HFF-Myc (cell line): ENCODE results near the gene ZNF524.

Source experiments
- DNase-seq: peaks from one replicate; pipeline ENCODE4 v3.0.0-alpha.2; 2011; ENCODE audit warnings: low read depth; ENCODE audit errors: extremely low read depth
- H3K4me3 ChIP-seq: replicated peaks from 2 replicates; pipeline ENCODE4 v1.5.1; 2011; ENCODE audit warnings: low read depth, mild to moderate bottlenecking, control low read depth, low read length
- CTCF ChIP-seq: IDR thresholded peaks from 2 replicates; pipeline ENCODE4 v1.5.1; 2012; ENCODE audit warnings: mild to moderate bottlenecking, low read depth, low read length, control low read depth; ENCODE audit errors: missing control alignments

ZNF524 gene

GRCh38 chr19:55614711-55615542 is 14.8 kb downstream of the ZNF524 start:
- no peak for TF ChIP-seq CTCF
- H3K4me3 ChIP-seq, result no peak overlapping the region
- DNase-seq, result no peak

GRCh38 chr19:55615543-55616394 is 15.7 kb downstream of the ZNF524 start:
- TF ChIP-seq CTCF, result no peak
- no peak overlapping the region for H3K4me3 ChIP-seq
- DNase-seq, result no peak

GRCh38 chr19:55616395-55616875 is 16.3 kb downstream of the ZNF524 start:
- no peak for TF ChIP-seq CTCF
- no peak for DNase-seq
- no peak overlapping the region for H3K4me3 ChIP-seq

- TF ChIP-seq CTCF, result no peak
- DNase-seq, result no peak
- no peak overlapping the region for H3K4me3 ChIP-seq
Measured at GRCh38 chr19:55617426-55617825, 17.3 kb downstream of the ZNF524 start.

- no peak overlapping the region for H3K4me3 ChIP-seq
Measured at GRCh38 chr19:55618426-55618825, 18.3 kb downstream of the ZNF524 start.

GRCh38 chr19:55619286-55619685 is 19.2 kb downstream of the ZNF524 start:
- H3K4me3 ChIP-seq, result no peak overlapping the region
- no peak for DNase-seq
- no peak for TF ChIP-seq CTCF

More at GRCh38 chr19:55618426-55618825, 18.3 kb downstream of the ZNF524 start:
- TF ChIP-seq CTCF, result no peak
- no peak for DNase-seq
